Measurements from ENCODE around the gene CLDN9.

Gene CLDN9

DNA sequence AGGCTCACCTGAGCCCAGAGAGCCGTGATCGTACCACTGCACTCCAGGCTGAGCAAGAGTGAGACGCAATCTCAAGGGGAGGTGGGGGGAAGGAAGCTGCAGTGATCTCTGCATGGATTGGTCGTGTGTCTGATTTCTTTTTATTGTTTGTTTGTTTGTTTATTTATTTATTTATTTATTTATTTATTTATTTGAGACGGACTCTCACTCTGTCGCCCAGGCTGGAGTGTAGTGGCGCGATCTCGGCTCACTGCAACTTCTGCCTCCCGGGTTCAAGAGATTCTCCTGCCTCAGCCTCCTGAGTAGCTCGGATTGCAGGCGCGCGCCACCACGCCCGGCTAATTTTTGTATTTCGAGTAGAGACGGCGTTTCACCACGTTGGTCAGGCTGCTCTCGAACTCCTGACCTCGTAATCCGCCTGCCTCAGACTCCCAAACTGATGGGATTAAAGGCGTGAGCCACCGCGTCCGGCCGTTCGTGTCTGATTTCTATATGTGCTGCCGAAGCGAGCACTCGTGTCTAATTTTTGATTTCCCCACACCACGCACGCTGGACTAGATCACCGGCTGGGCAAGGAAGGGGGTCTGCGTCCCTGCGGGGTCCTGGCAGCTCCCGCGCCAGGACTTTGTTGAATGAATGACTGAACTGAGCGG, 7.0 kb downstream of the CLDN9 start (continued):
- TF ChIP-seq ZBTB21 (tag by site-specific recombination; IDR thresholded peaks at IDR 0.05) (peak; percentile 65; the same call in 1 of the 2 replicates), ZNF426 (tag by site-specific recombination; IDR thresholded peaks at IDR 0.05) (peak; percentile 70), ZNF2 (tag by site-specific recombination; IDR thresholded peaks at IDR 0.05) (peak; percentile 37; the same call in 1 of the 2 replicates), ZNF558 (tag by site-specific recombination; IDR thresholded peaks at IDR 0.05) (peak; percentile 75; the same call in 1 of the 2 replicates), ZNF629 (tag by site-specific recombination; IDR thresholded peaks at IDR 0.05) (peak; percentile 38; the same call in 1 of the 2 replicates), ZNF654 (tag by site-specific recombination; IDR thresholded peaks at IDR 0.05; ENCODE audit: low read depth) (peak; percentile 25), KLF16 (tag by site-specific recombination; IDR thresholded peaks at IDR 0.05) (no peak), ZNF302 (tag by site-specific recombination; IDR thresholded peaks at IDR 0.05; ENCODE audit: low read depth) (0 out of 2 replicates have a peak, but pooled peaks have one; percentile 22), ZBTB8A (tag by site-specific recombination; IDR thresholded peaks at IDR 0.05) (peak; percentile 68), ZNF394 (tag by site-specific recombination; IDR thresholded peaks at IDR 0.05; ENCODE audit: borderline replicate concordance) (peak; percentile 91), ZNF292 (tag by site-specific recombination; IDR thresholded peaks at IDR 0.05; ENCODE audit: borderline replicate concordance, low read depth) (peak; percentile 55; the same call in 1 of the 2 replicates), ZNF548 (tag by site-specific recombination; IDR thresholded peaks at IDR 0.05) (peak; percentile 21; the same call in 1 of the 2 replicates), ZNF580 (tag by site-specific recombination; IDR thresholded peaks at IDR 0.05) (0 out of 2 replicates have a peak, but pooled peaks have one; percentile 33)
- TF ChIP-seq, protein P1, sequence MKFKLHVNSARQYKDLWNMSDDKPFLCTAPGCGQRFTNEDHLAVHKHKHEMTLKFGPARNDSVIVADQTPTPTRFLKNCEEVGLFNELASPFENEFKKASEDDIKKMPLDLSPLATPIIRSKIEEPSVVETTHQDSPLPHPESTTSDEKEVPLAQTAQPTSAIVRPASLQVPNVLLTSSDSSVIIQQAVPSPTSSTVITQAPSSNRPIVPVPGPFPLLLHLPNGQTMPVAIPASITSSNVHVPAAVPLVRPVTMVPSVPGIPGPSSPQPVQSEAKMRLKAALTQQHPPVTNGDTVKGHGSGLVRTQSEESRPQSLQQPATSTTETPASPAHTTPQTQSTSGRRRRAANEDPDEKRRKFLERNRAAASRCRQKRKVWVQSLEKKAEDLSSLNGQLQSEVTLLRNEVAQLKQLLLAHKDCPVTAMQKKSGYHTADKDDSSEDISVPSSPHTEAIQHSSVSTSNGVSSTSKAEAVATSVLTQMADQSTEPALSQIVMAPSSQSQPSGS (tag by site-specific recombination; IDR thresholded peaks at IDR 0.05; ENCODE audit: low read depth), result no peak
- TF ChIP-seq, protein P2, sequence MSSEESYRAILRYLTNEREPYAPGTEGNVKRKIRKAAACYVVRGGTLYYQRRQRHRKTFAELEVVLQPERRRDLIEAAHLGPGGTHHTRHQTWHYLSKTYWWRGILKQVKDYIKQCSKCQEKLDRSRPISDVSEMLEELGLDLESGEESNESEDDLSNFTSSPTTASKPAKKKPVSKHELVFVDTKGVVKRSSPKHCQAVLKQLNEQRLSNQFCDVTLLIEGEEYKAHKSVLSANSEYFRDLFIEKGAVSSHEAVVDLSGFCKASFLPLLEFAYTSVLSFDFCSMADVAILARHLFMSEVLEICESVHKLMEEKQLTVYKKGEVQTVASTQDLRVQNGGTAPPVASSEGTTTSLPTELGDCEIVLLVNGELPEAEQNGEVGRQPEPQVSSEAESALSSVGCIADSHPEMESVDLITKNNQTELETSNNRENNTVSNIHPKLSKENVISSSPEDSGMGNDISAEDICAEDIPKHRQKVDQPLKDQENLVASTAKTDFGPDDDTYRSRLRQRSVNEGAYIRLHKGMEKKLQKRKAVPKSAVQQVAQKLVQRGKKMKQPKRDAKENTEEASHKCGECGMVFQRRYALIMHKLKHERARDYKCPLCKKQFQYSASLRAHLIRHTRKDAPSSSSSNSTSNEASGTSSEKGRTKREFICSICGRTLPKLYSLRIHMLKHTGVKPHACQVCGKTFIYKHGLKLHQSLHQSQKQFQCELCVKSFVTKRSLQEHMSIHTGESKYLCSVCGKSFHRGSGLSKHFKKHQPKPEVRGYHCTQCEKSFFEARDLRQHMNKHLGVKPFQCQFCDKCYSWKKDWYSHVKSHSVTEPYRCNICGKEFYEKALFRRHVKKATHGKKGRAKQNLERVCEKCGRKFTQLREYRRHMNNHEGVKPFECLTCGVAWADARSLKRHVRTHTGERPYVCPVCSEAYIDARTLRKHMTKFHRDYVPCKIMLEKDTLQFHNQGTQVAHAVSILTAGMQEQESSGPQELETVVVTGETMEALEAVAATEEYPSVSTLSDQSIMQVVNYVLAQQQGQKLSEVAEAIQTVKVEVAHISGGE (tag by site-specific recombination; conservative IDR thresholded peaks at IDR 0.05; ENCODE audit: low read depth), result peak; percentile 72
- TF ChIP-seq, protein P3, sequence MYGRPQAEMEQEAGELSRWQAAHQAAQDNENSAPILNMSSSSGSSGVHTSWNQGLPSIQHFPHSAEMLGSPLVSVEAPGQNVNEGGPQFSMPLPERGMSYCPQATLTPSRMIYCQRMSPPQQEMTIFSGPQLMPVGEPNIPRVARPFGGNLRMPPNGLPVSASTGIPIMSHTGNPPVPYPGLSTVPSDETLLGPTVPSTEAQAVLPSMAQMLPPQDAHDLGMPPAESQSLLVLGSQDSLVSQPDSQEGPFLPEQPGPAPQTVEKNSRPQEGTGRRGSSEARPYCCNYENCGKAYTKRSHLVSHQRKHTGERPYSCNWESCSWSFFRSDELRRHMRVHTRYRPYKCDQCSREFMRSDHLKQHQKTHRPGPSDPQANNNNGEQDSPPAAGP (tag by site-specific recombination; IDR thresholded peaks at IDR 0.05), result peak; percentile 20; the same call in 1 of the 2 replicates

- Histone ChIP-seq H3K9me3 (ENCODE audit: control insufficient read depth, insufficient read depth, low read depth, low read length) (no peaks in the 10 kb centered on the region), H3K4me1 (ENCODE audit: control insufficient read depth, insufficient read depth, low read length) (peaks cover 21% of the 10 kb centered on the region), H3K36me3 (ENCODE audit: control insufficient read depth in 2 of 2, insufficient read depth in 1 of 2, low read length in 2 of 2) (no peaks in the 10 kb centered on the region), H3K27ac (ENCODE audit: extremely low read depth, low read depth, low read length) (peak within 1 kb of the TSS; percentile 54), H3K4me3 (ENCODE audit: low read depth, low read length) (peak within 1 kb of the TSS; percentile 75)
- CTCF ChIA-PET, result interaction anchor here (1.1 to 4.1 kb wide), 6 partner anchors 8 to 18 kb away, joined by 3 to 41 read pairs (median 10); no protein-coding TSS in a partner anchor
- POLR2A ChIA-PET, result interaction anchor here (0.5 to 11.9 kb wide), 21 partner anchors 8 to 1056 kb away, joined by 3 to 247 read pairs (median 6); partner anchors contain the start of genes FLYWCH1, KREMEN2, PAQR4 and PGP
- TF ChIP-seq ZNF24 (tag by site-specific recombination; IDR thresholded peaks at IDR 0.05) (no peak), ZSCAN5A (tag by site-specific recombination; IDR thresholded peaks at IDR 0.05) (0 out of 2 replicates have a peak, but pooled peaks have one; percentile 42), ZNF510 (tag by site-specific recombination; IDR thresholded peaks at IDR 0.05; ENCODE audit: insufficient replicate concordance) (no peak), ZBTB6 (tag by site-specific recombination; IDR thresholded peaks at IDR 0.05) (0 out of 2 replicates have a peak, but pooled peaks have one; percentile 5), KLF10 (tag by site-specific recombination; IDR thresholded peaks at IDR 0.05) (no peak), ZNF169 (tag by site-specific recombination; IDR thresholded peaks at IDR 0.05) (no peak), ZBTB8A (tag by site-specific recombination; IDR thresholded peaks at IDR 0.05) (peak; percentile 55; the same call in 1 of the 2 replicates)
- TF ChIP-seq, protein P4, sequence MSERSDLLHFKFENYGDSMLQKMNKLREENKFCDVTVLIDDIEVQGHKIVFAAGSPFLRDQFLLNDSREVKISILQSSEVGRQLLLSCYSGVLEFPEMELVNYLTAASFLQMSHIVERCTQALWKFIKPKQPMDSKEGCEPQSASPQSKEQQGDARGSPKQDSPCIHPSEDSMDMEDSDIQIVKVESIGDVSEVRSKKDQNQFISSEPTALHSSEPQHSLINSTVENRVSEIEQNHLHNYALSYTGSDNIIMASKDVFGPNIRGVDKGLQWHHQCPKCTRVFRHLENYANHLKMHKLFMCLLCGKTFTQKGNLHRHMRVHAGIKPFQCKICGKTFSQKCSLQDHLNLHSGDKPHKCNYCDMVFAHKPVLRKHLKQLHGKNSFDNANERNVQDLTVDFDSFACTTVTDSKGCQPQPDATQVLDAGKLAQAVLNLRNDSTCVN (tag by site-specific recombination; optimal IDR thresholded peaks at IDR 0.05), result peak; percentile 24
These were observed 7.5 kb downstream of the CLDN9 start, which contains the start of gene TNFRSF12A for GRCh38 chr16:3020247-3020603. TNFRSF12A (plus strand) TSS chr16:3020368; CDS start chr16:3020398, 30 bp downstream.

All from HEK293 (cell line).